Activated CD8-positive, alpha-beta T cell treated with anti-CD3 and anti-CD28 coated beads for 36 hours (primary cell): ENCODE results near the gene DAZAP1. TPM values are rescaled to one million over a fixed set of nuclear protein-coding genes. Genes with fewer than 3 reads are reported as not detected.
A peak's percentile ranks its signal among the peaks of the same experiment; 100 is the strongest.
"Not testable (repeated sequence)": the region's sequence is repeated elsewhere in the genome, so short reads cannot be mapped to it uniquely, and the experiment has no call there.

Experiments
- ATAC-seq: fragments of 200-7000 bp; cut with Tn5 transposase; one replicate; pipeline ENCODE4 v1.10.0; 2021; ENCODE audit warnings: mild to moderate bottlenecking, moderate library complexity
- CTCF ChIA-PET: fragments of 350-600 bp; sonication (Branson Sonifier 250); formaldehyde crosslinking; loops from one replicate; lab custom pipeline; 2021; ENCODE audit warnings: antibody characterized with exemption; lab: Charles Lee
- POLR2A ChIA-PET: fragments of 350-600 bp; sonication (Branson Sonifier 250); formaldehyde crosslinking; loops from one replicate; lab custom pipeline; 2021; ENCODE audit warnings: antibody characterized with exemption; lab: Charles Lee
- DNase-seq: peaks from one replicate; pipeline ENCODE4 v3.0.0-alpha.2; 2020
- H3K27ac Mint-ChIP-seq: one replicate; pipeline ENCODE4 v1.8.0; 2021; ENCODE audit warnings: mild to moderate bottlenecking, mixed read lengths
- H3K27me3 Mint-ChIP-seq: one replicate; pipeline ENCODE4 v1.8.0; 2021; ENCODE audit warnings: mixed read lengths
- H3K36me3 Mint-ChIP-seq: one replicate; pipeline ENCODE4 v1.8.0; 2021; ENCODE audit warnings: low read depth, mixed read lengths
- H3K4me1 Mint-ChIP-seq: one replicate; pipeline ENCODE4 v1.8.0; 2021; ENCODE audit warnings: low read depth, mixed read lengths
- H3K4me3 Mint-ChIP-seq: one replicate; pipeline ENCODE4 v1.8.0; 2021; ENCODE audit warnings: mild to moderate bottlenecking, moderate library complexity, mixed read lengths
- H3K9me3 Mint-ChIP-seq: one replicate; pipeline ENCODE4 v1.8.0; 2021; ENCODE audit warnings: mixed read lengths
- CTCF ChIP-seq: fragments of 200-600 bp; IDR thresholded peaks from one replicate; pipeline ENCODE4 v1.8.0; 2022; ENCODE audit warnings: antibody characterized with exemption, mild to moderate bottlenecking
- intact Hi-C: fragments of 100-400 bp; cut with micrococcal nuclease; formaldehyde crosslinking; loops from one replicate; pipeline ENCODE4 v1.10.0; 2022
- total RNA-seq, 2 experiments: library from RNA; stranded (reverse); gene quantifications; one replicate each; pipeline ENCODE4 v1.2.3, GENCODE V29; 2021

Gene DAZAP1
- total RNA-seq, 2 experiments from 2014 or later, result 263 to 283 TPM

GRCh38 chr19:1438933-1439354, 31.6 kb downstream of the DAZAP1 start:
- no peaks in the 10 kb centered on the region for H3K27me3 Mint-ChIP-seq
- H3K4me3 Mint-ChIP-seq, result peak overlapping the region; percentile 93
- TF ChIP-seq CTCF, result no peak
- H3K27ac Mint-ChIP-seq, result peak overlapping the region; percentile 89
- peaks cover 30% of the 10 kb centered on the region for H3K4me1 Mint-ChIP-seq
- POLR2A ChIA-PET, result interaction anchor here (1.1 to 3.5 kb wide), 4 partner anchors 12 to 29 kb away, joined by 3 to 10 read pairs (median 6); no protein-coding TSS in a partner anchor
- H3K36me3 Mint-ChIP-seq, result peaks cover 48% of the 10 kb centered on the region
- ATAC-seq, result no peak
- DNase-seq, result no peak
- CTCF ChIA-PET, result no interaction called here
- intact Hi-C loops, result no loop called here
- no peaks in the 10 kb centered on the region for H3K9me3 Mint-ChIP-seq

- CTCF ChIA-PET, intact Hi-C loops, H3K27me3 Mint-ChIP-seq, H3K9me3 Mint-ChIP-seq, ATAC-seq: not testable (repeated sequence)
- H3K36me3 Mint-ChIP-seq, result peaks cover 48% of the 10 kb centered on the region
- peak overlapping the region; percentile 93 for H3K4me3 Mint-ChIP-seq
- DNase-seq, result peak; percentile 40
- POLR2A ChIA-PET, result interaction anchor here (1.0 to 3.5 kb wide), 7 partner anchors 11 to 31 kb away, joined by 3 to 10 read pairs (median 5); no protein-coding TSS in a partner anchor
- peak overlapping the region; percentile 89 for H3K27ac Mint-ChIP-seq
- peaks cover 36% of the 10 kb centered on the region for H3K4me1 Mint-ChIP-seq
These were observed 32.4 kb downstream of the DAZAP1 start for GRCh38 chr19:1439525-1440417.

GRCh38 chr19:1440418-1440801, 33.0 kb downstream of the DAZAP1 start:
- Mint-ChIP-seq H3K4me3 (peak overlapping the region; percentile 93), H3K4me1 (peaks cover 40% of the 10 kb centered on the region), H3K27me3 (peaks cover 1% of the 10 kb centered on the region), H3K9me3 (no peaks in the 10 kb centered on the region), H3K27ac (peak overlapping the region; percentile 74), H3K36me3 (peaks cover 45% of the 10 kb centered on the region)
- TF ChIP-seq CTCF, result no peak
- no peak for DNase-seq
- ATAC-seq, result no peak
- intact Hi-C loops, result no loop called here
- ChIA-PET CTCF (no interaction called here), POLR2A (interaction anchor here (0.6 to 2.3 kb wide), 10 partner anchors 10 to 508 kb away, joined by 3 to 6 read pairs (median 3); partner anchors contain the start of gene APC2)

- DNase-seq (no peak), ATAC-seq (no peak)
- TF ChIP-seq CTCF, result no peak
- H3K27ac Mint-ChIP-seq, result peak overlapping the region; percentile 74
- ChIA-PET CTCF (no interaction called here), POLR2A (interaction anchor here (0.6 to 2.3 kb wide), 11 partner anchors 10 to 509 kb away, joined by 3 to 6 read pairs (median 3); partner anchors contain the start of gene APC2)
- peak overlapping the region; percentile 93 for H3K4me3 Mint-ChIP-seq
- H3K9me3 Mint-ChIP-seq, result no peaks in the 10 kb centered on the region
- peaks cover 3% of the 10 kb centered on the region for H3K27me3 Mint-ChIP-seq
- intact Hi-C loops, result no loop called here
- peaks cover 42% of the 10 kb centered on the region for H3K4me1 Mint-ChIP-seq
- H3K36me3 Mint-ChIP-seq, result peaks cover 44% of the 10 kb centered on the region
These were observed 33.6 kb downstream of the DAZAP1 start for GRCh38 chr19:1441022-1441426.

GRCh38 chr19:1441677-1442438, 34.5 kb downstream of the DAZAP1 start:
- Mint-ChIP-seq H3K27ac (no peak overlapping the region), H3K4me3 (peak overlapping the region; percentile 27), H3K9me3 (no peaks in the 10 kb centered on the region), H3K27me3 (peaks cover 5% of the 10 kb centered on the region), H3K4me1 (peaks cover 42% of the 10 kb centered on the region), H3K36me3 (peaks cover 44% of the 10 kb centered on the region)
- intact Hi-C loops, result no loop called here
- ATAC-seq (no peak), DNase-seq (no peak)
- no peak for TF ChIP-seq CTCF
- CTCF ChIA-PET, result no interaction called here
- POLR2A ChIA-PET, result interaction anchor here (0.6 to 1.7 kb wide), 7 partner anchors 11 to 162 kb away, joined by 3 to 4 read pairs (median 3); no protein-coding TSS in a partner anchor
